HG03103 (cell line): ENCODE measurements around the gene HEG1.
"Not testable (repeated sequence)": the region's sequence is repeated elsewhere in the genome, so short reads cannot be mapped to it uniquely, and the experiment has no call there.

Experiments
- ATAC-seq: cut with Tn5 transposase; IDR thresholded peaks from one replicate; pipeline ENCODE4 v1.9.1; 2021; ENCODE audit warnings: low read depth; ENCODE audit not compliant: unreplicated experiment

The HEG1 gene

GRCh38 chr3:125055913-125056745 lies at the start of gene HEG1:
HEG1 (minus strand) TSS chr3:125055997; CDS start chr3:125055890, 107 bp downstream.
- peak; percentile 48 for ATAC-seq

GRCh38 chr3:125105116-125105515 lies 49.3 kb upstream of the HEG1 start:
- no peak for ATAC-seq

GRCh38 chr3:125104639-125105038 lies 48.8 kb upstream of the HEG1 start:
- ATAC-seq: no peak

GRCh38 chr3:125103406-125103805 lies 47.6 kb upstream of the HEG1 start:
- no peak for ATAC-seq

- no peak for ATAC-seq
These were observed 46.7 kb upstream of the HEG1 start for GRCh38 chr3:125102470-125102869.

- no peak for ATAC-seq
These were observed 43.0 kb upstream of the HEG1 start for GRCh38 chr3:125098611-125099291.

GRCh38 chr3:125090649-125091048 lies 34.9 kb upstream of the HEG1 start:
- no peak for ATAC-seq

- ATAC-seq: no peak
These were observed 32.1 kb upstream of the HEG1 start for GRCh38 chr3:125087768-125088391.

GRCh38 chr3:125085166-125085565 lies 29.4 kb upstream of the HEG1 start:
- no peak for ATAC-seq

GRCh38 chr3:125083776-125084175 lies 28.0 kb upstream of the HEG1 start:
- no peak for ATAC-seq

GRCh38 chr3:125082339-125082738 lies 26.5 kb upstream of the HEG1 start:
- not testable (repeated sequence) for ATAC-seq

GRCh38 chr3:125080077-125080476 lies 24.3 kb upstream of the HEG1 start:
- ATAC-seq: no peak

GRCh38 chr3:125079675-125080045 lies 23.9 kb upstream of the HEG1 start:
- ATAC-seq: no peak

- no peak for ATAC-seq
These were observed 23.3 kb upstream of the HEG1 start for GRCh38 chr3:125078951-125079674.

- ATAC-seq: no peak
These were observed 22.1 kb upstream of the HEG1 start for GRCh38 chr3:125077864-125078263.

- ATAC-seq: no peak
These were observed 20.7 kb upstream of the HEG1 start for GRCh38 chr3:125076464-125076863.

- no peak for ATAC-seq
These were observed 19.9 kb upstream of the HEG1 start for GRCh38 chr3:125075738-125076137.

GRCh38 chr3:125073390-125073905 lies 17.7 kb upstream of the HEG1 start:
- ATAC-seq: no peak

GRCh38 chr3:125072749-125073389 lies 17.1 kb upstream of the HEG1 start:
- no peak for ATAC-seq

- no peak for ATAC-seq
These were observed 16.5 kb upstream of the HEG1 start for GRCh38 chr3:125072301-125072700.
